Measurements from ENCODE around the gene CPEB2.

Gene CPEB2

DNA sequence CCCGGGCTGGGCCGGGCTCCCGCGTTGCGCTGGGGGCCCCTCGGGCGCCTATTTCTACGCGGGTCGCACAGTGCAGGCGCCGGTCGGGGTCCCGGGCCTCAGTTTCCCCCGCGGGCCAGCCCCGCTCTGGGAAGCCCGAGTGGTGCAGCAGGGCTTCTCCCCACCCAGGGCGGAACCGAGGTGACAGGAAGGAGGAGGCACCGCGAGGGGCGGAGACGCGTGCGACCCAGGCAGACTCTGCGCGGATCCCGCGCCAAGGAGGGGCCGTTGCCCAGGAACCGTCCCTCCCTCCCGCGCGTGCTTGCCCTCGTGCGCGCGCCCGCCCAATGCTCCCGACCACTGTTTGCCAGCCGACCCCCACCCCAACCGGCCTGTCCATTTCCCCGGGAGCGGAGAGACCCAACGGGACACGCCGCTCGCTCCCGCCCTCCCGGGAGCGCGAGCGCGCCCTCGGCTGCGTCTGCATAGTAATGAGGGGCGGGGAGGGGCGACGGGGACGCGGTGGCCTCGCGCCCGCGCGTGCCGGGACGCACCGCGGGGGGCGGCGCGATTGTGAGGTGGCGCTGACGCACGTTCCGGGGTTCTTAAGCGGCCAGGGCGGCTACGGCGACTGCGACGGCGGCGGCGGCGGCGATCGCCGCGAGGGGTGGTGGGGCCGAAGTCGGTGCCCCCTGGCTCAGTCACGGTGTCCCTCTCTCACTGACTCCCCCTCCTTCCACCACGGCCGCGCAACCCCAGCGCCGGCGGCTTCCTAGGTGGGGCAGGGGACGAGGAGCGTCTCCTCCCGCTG is at the start of gene CPEB2:
CPEB2 (plus strand) TSS at position 613 of the 790 bp plus-strand sequence. CDS start 193 bp downstream, outside the sequence.
- H3K27ac ChIP-seq, result peak within 1 kb of the TSS; percentile 93
- TF ChIP-seq ZFX (IDR thresholded peaks at IDR 0.05; ENCODE audit: borderline replicate concordance), result no peak
- TF ChIP-seq, protein P1, sequence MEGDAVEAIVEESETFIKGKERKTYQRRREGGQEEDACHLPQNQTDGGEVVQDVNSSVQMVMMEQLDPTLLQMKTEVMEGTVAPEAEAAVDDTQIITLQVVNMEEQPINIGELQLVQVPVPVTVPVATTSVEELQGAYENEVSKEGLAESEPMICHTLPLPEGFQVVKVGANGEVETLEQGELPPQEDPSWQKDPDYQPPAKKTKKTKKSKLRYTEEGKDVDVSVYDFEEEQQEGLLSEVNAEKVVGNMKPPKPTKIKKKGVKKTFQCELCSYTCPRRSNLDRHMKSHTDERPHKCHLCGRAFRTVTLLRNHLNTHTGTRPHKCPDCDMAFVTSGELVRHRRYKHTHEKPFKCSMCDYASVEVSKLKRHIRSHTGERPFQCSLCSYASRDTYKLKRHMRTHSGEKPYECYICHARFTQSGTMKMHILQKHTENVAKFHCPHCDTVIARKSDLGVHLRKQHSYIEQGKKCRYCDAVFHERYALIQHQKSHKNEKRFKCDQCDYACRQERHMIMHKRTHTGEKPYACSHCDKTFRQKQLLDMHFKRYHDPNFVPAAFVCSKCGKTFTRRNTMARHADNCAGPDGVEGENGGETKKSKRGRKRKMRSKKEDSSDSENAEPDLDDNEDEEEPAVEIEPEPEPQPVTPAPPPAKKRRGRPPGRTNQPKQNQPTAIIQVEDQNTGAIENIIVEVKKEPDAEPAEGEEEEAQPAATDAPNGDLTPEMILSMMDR (IDR thresholded peaks at IDR 0.05), result no peak

- H3K27ac ChIP-seq, result peak overlapping the region; percentile 29
- TF ChIP-seq ZFX (IDR thresholded peaks at IDR 0.05; ENCODE audit: borderline replicate concordance), result no peak
Observed at GRCh38 chr4:14958436-14958835, 43.8 kb upstream of the CPEB2 start.

DNA sequence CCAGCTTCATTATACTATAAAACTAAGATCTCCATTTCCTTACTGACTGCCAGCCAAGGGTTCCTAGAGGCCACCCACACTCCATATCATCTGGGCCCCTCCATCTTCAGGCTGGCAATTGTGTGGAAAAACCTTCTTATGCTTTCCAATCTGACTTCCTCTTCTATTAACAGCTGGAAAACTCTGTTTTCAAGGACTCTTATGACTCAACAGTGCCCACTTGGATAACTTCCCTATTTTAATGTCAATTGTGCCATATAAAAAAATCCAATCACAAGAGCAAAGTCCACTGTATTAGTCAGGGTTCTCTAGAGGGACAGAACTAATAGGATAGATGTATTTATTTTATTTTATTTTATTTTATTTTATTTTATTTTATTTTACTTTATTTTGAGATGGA is 41.0 kb upstream of the CPEB2 start:
- TF ChIP-seq, protein P1 (IDR thresholded peaks at IDR 0.05), result no peak
- no peak for TF ChIP-seq ZFX (IDR thresholded peaks at IDR 0.05; ENCODE audit: borderline replicate concordance)
- no peak overlapping the region for H3K27ac ChIP-seq

DNA sequence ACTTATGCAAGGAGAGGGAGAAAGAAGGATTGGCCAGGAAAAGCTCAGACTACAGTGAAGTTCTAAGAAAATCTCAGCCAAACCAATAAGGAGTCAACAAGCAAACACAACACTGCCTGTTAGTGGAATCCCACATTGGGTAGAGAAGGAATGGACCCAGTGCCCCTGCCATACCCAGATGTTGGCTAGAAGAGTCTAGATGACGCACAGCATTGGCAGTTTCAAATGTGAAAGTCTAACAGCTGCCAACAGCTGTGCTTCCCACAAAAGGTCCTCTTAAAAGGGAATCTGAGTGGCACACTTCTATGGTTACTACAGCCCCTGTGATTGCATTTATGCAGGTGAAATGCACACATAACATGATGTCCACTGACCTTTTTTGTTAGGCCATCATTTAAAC is 37.2 kb upstream of the CPEB2 start:
- no peak overlapping the region for H3K27ac ChIP-seq
- TF ChIP-seq ZFX (IDR thresholded peaks at IDR 0.05; ENCODE audit: borderline replicate concordance), result no peak
- TF ChIP-seq, protein P1 (IDR thresholded peaks at IDR 0.05), result no peak

DNA sequence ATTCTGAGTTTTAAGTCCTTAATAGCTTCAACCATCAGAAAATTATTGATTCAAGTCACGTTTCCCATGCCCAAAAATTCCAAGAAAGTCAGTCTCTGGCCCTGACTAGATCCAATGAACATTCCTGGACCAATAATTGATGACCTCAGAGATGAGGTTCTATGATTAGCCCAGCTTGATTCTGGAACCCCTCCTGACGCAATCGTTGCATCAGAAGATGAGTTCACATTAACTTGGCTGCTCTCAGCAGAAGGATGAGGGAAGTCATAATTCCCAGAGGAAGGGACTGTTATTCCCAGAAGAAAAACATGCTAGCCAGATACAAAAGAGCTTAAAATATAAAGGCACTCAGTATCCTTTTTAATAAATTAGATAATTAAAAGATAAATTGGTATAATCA is 34.3 kb upstream of the CPEB2 start:
- no peak overlapping the region for H3K27ac ChIP-seq
- no peak for TF ChIP-seq ZFX (IDR thresholded peaks at IDR 0.05; ENCODE audit: borderline replicate concordance)
- TF ChIP-seq, protein P1 (IDR thresholded peaks at IDR 0.05), result no peak

GRCh38 chr4:14977830-14978229 is 24.5 kb upstream of the CPEB2 start:
- no peak overlapping the region for H3K27ac ChIP-seq
- TF ChIP-seq, protein P1 (IDR thresholded peaks at IDR 0.05), result no peak
- no peak for TF ChIP-seq ZFX (IDR thresholded peaks at IDR 0.05; ENCODE audit: borderline replicate concordance)

DNA sequence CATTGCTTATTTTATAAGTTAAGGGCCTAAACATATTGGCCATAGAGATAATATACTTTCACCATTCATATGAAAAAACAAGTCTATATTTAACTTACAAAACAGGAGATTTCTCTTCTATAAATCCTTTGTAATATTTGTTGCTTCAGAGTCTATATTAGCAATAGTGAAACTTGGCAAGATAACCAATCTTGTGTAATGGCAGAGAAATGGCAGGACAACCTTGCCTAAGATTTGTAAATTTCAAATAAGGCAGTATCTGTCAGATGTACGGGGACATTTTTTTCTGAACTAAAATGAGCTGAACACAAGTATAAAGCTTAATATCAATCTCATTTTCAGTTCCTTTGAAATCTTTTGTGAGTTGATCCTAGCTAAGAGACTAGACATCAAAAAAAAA is 17.8 kb upstream of the CPEB2 start:
- no peak overlapping the region for H3K27ac ChIP-seq
- TF ChIP-seq, protein P1 (IDR thresholded peaks at IDR 0.05), result no peak
